BLaER1 (cell line): ENCODE results near the gene PRKCA.

ENCODE experiments used
- H3K27ac ChIP-seq: shearing (Covaris generic); formaldehyde crosslinking; 2 replicates; pipeline ENCODE4 v1.8.1; 2022
- H3K27me3 ChIP-seq: shearing (Covaris generic); formaldehyde crosslinking; 2 replicates; pipeline ENCODE4 v1.8.1; 2022
- H3K36me3 ChIP-seq: shearing (Covaris generic); formaldehyde crosslinking; 2 replicates; pipeline ENCODE4 v1.8.1; 2022
- H3K4me1 ChIP-seq: shearing (Covaris generic); formaldehyde crosslinking; 2 replicates; pipeline ENCODE4 v1.8.1; 2022
- H3K4me2 ChIP-seq: shearing (Covaris generic); formaldehyde crosslinking; 2 replicates; pipeline ENCODE4 v1.8.1; 2022
- H3K4me3 ChIP-seq: shearing (Covaris generic); formaldehyde crosslinking; 2 replicates; pipeline ENCODE4 v1.8.1; 2022
- H3K9ac ChIP-seq: shearing (Covaris generic); formaldehyde crosslinking; 2 replicates; pipeline ENCODE4 v1.8.1; 2022
- H3K9me3 ChIP-seq: shearing (Covaris generic); formaldehyde crosslinking; 2 replicates; pipeline ENCODE4 v1.8.1; 2022
- H4K20me1 ChIP-seq: shearing (Covaris generic); formaldehyde crosslinking; 2 replicates; pipeline ENCODE4 v1.8.1; 2022
- Cebpa-rat ChIP-seq: shearing (Covaris generic); IDR thresholded peaks from 2 replicates; pipeline ENCODE4 v1.8.1; 2022

Gene PRKCA

GRCh38 chr17:66271512-66271911, 30.9 kb upstream of the PRKCA start:
- no peaks in the 10 kb centered on the region for H4K20me1 ChIP-seq
- no peak overlapping the region for H3K4me2 ChIP-seq
- peaks cover 17% of the 10 kb centered on the region for H3K9me3 ChIP-seq
- no peak for TF ChIP-seq Cebpa-rat
- H3K27me3 ChIP-seq: no peaks in the 10 kb centered on the region
- H3K4me3 ChIP-seq: no peak overlapping the region
- no peak overlapping the region for H3K9ac ChIP-seq
- H3K27ac ChIP-seq: no peak overlapping the region
- H3K4me1 ChIP-seq: no peaks in the 10 kb centered on the region
- H3K36me3 ChIP-seq: no peaks in the 10 kb centered on the region

- Histone ChIP-seq H3K27me3 (no peaks in the 10 kb centered on the region), H3K36me3 (no peaks in the 10 kb centered on the region), H4K20me1 (no peaks in the 10 kb centered on the region), H3K9ac (no peak overlapping the region), H3K9me3 (peaks cover 17% of the 10 kb centered on the region), H3K27ac (no peak overlapping the region), H3K4me2 (no peak overlapping the region), H3K4me3 (no peak overlapping the region), H3K4me1 (no peaks in the 10 kb centered on the region)
- no peak for TF ChIP-seq Cebpa-rat
Observed at GRCh38 chr17:66272811-66273585, 29.4 kb upstream of the PRKCA start.

GRCh38 chr17:66273586-66273848, 28.9 kb upstream of the PRKCA start:
- H3K9ac ChIP-seq: no peak overlapping the region
- no peaks in the 10 kb centered on the region for H4K20me1 ChIP-seq
- H3K36me3 ChIP-seq: no peaks in the 10 kb centered on the region
- no peak for TF ChIP-seq Cebpa-rat
- no peaks in the 10 kb centered on the region for H3K27me3 ChIP-seq
- no peak overlapping the region for H3K27ac ChIP-seq
- no peak overlapping the region for H3K4me2 ChIP-seq
- no peak overlapping the region for H3K4me3 ChIP-seq
- H3K4me1 ChIP-seq: no peaks in the 10 kb centered on the region
- H3K9me3 ChIP-seq: peaks cover 17% of the 10 kb centered on the region

- H3K27ac ChIP-seq: no peak overlapping the region
- H3K4me1 ChIP-seq: no peaks in the 10 kb centered on the region
- no peaks in the 10 kb centered on the region for H3K36me3 ChIP-seq
- no peaks in the 10 kb centered on the region for H4K20me1 ChIP-seq
- no peak overlapping the region for H3K4me3 ChIP-seq
- H3K9me3 ChIP-seq: peaks cover 13% of the 10 kb centered on the region
- TF ChIP-seq Cebpa-rat: no peak
- H3K27me3 ChIP-seq: no peaks in the 10 kb centered on the region
- H3K9ac ChIP-seq: no peak overlapping the region
- no peak overlapping the region for H3K4me2 ChIP-seq
Observed at GRCh38 chr17:66275651-66276050, 26.8 kb upstream of the PRKCA start.

GRCh38 chr17:66276328-66276937, 26.0 kb upstream of the PRKCA start:
- no peaks in the 10 kb centered on the region for H3K4me1 ChIP-seq
- H3K4me3 ChIP-seq: no peak overlapping the region
- no peak overlapping the region for H3K9ac ChIP-seq
- no peaks in the 10 kb centered on the region for H4K20me1 ChIP-seq
- no peaks in the 10 kb centered on the region for H3K27me3 ChIP-seq
- no peak overlapping the region for H3K27ac ChIP-seq
- H3K4me2 ChIP-seq: no peak overlapping the region
- no peaks in the 10 kb centered on the region for H3K36me3 ChIP-seq
- peaks cover 6% of the 10 kb centered on the region for H3K9me3 ChIP-seq
- TF ChIP-seq Cebpa-rat: no peak

- no peak for TF ChIP-seq Cebpa-rat
- H3K4me1 ChIP-seq: no peaks in the 10 kb centered on the region
- no peak overlapping the region for H3K9ac ChIP-seq
- H4K20me1 ChIP-seq: no peaks in the 10 kb centered on the region
- H3K4me3 ChIP-seq: no peak overlapping the region
- H3K36me3 ChIP-seq: no peaks in the 10 kb centered on the region
- no peaks in the 10 kb centered on the region for H3K9me3 ChIP-seq
- no peaks in the 10 kb centered on the region for H3K27me3 ChIP-seq
- no peak overlapping the region for H3K4me2 ChIP-seq
- H3K27ac ChIP-seq: no peak overlapping the region
Observed at GRCh38 chr17:66277191-66277590, 25.2 kb upstream of the PRKCA start.

- Histone ChIP-seq H4K20me1 (no peaks in the 10 kb centered on the region), H3K4me2 (no peak overlapping the region), H3K27me3 (no peaks in the 10 kb centered on the region), H3K27ac (no peak overlapping the region), H3K4me1 (0 out of 2 replicates have a peak, but pooled peaks cover 5% of the 10 kb centered on the region), H3K9me3 (no peaks in the 10 kb centered on the region), H3K36me3 (no peaks in the 10 kb centered on the region), H3K9ac (no peak overlapping the region), H3K4me3 (no peak overlapping the region)
- TF ChIP-seq Cebpa-rat: no peak
Observed at GRCh38 chr17:66281661-66282369, 20.6 kb upstream of the PRKCA start.

GRCh38 chr17:66283296-66283934, 19.0 kb upstream of the PRKCA start:
- H3K4me3 ChIP-seq: no peak overlapping the region
- H3K27ac ChIP-seq: no peak overlapping the region
- no peaks in the 10 kb centered on the region for H3K36me3 ChIP-seq
- no peak for TF ChIP-seq Cebpa-rat
- H4K20me1 ChIP-seq: no peaks in the 10 kb centered on the region
- H3K27me3 ChIP-seq: no peaks in the 10 kb centered on the region
- no peak overlapping the region for H3K9ac ChIP-seq
- 0 out of 2 replicates have a peak, but pooled peaks cover 9% of the 10 kb centered on the region for H3K4me1 ChIP-seq
- no peaks in the 10 kb centered on the region for H3K9me3 ChIP-seq
- no peak overlapping the region for H3K4me2 ChIP-seq

GRCh38 chr17:66283971-66284370, 18.4 kb upstream of the PRKCA start:
- H3K36me3 ChIP-seq: no peaks in the 10 kb centered on the region
- TF ChIP-seq Cebpa-rat: no peak
- no peak overlapping the region for H3K4me2 ChIP-seq
- 0 out of 2 replicates have a peak, but pooled peaks cover 11% of the 10 kb centered on the region for H3K4me1 ChIP-seq
- H3K4me3 ChIP-seq: no peak overlapping the region
- no peaks in the 10 kb centered on the region for H4K20me1 ChIP-seq
- H3K27me3 ChIP-seq: no peaks in the 10 kb centered on the region
- H3K9ac ChIP-seq: no peak overlapping the region
- no peak overlapping the region for H3K27ac ChIP-seq
- no peaks in the 10 kb centered on the region for H3K9me3 ChIP-seq

GRCh38 chr17:66285149-66285548, 17.3 kb upstream of the PRKCA start:
- no peaks in the 10 kb centered on the region for H3K27me3 ChIP-seq
- H4K20me1 ChIP-seq: no peaks in the 10 kb centered on the region
- no peaks in the 10 kb centered on the region for H3K9me3 ChIP-seq
- H3K4me2 ChIP-seq: no peak overlapping the region
- H3K36me3 ChIP-seq: no peaks in the 10 kb centered on the region
- TF ChIP-seq Cebpa-rat: no peak
- H3K9ac ChIP-seq: no peak overlapping the region
- H3K4me3 ChIP-seq: no peak overlapping the region
- H3K4me1 ChIP-seq: 0 out of 2 replicates have a peak, but pooled peaks cover 11% of the 10 kb centered on the region
- H3K27ac ChIP-seq: no peak overlapping the region
